GM18505 (cell line): Measurements from ENCODE around the gene OSM.

ENCODE experiments used
- ATAC-seq: cut with Tn5 transposase; IDR thresholded peaks from one replicate; pipeline ENCODE4 v1.9.1; 2021; ENCODE audit not compliant: unreplicated experiment
- POLR2A ChIP-seq: IDR thresholded peaks from 4 replicates; pipeline ENCODE4 v1.6.1; 2011; ENCODE audit warnings: borderline replicate concordance; ENCODE audit not compliant: insufficient read depth, insufficient read length; ENCODE audit errors: extremely low read depth

OSM gene

GRCh38 chr22:30266445-30267381 lies at the start of gene OSM:
OSM (minus strand) TSS chr22:30266851; CDS start chr22:30266799, 52 bp downstream.
- no peak for TF ChIP-seq POLR2A
- ATAC-seq: peak; percentile 11

- TF ChIP-seq POLR2A: no peak
Measured at GRCh38 chr22:30315962-30316576, 49.4 kb upstream of the OSM start.

GRCh38 chr22:30314915-30315314 lies 48.3 kb upstream of the OSM start:
- TF ChIP-seq POLR2A: no peak
- no peak for ATAC-seq

More at GRCh38 chr22:30315962-30316576, 49.4 kb upstream of the OSM start:
- no peak for ATAC-seq

GRCh38 chr22:30313527-30314363 lies 47.1 kb upstream of the OSM start:
- no peak for TF ChIP-seq POLR2A
- no peak for ATAC-seq

- ATAC-seq: no peak
- TF ChIP-seq POLR2A: no peak
Measured at GRCh38 chr22:30312053-30312452, 45.4 kb upstream of the OSM start.

- no peak for ATAC-seq
- no peak for TF ChIP-seq POLR2A
Measured at GRCh38 chr22:30310881-30311771, 44.5 kb upstream of the OSM start.

- no peak for TF ChIP-seq POLR2A
- no peak for ATAC-seq
Measured at GRCh38 chr22:30309951-30310741, 43.5 kb upstream of the OSM start.

GRCh38 chr22:30308518-30309230 lies 42.0 kb upstream of the OSM start:
- no peak for TF ChIP-seq POLR2A
- ATAC-seq: no peak

GRCh38 chr22:30308093-30308492 lies 41.4 kb upstream of the OSM start:
- no peak for TF ChIP-seq POLR2A
- no peak for ATAC-seq

GRCh38 chr22:30307041-30307574 lies 40.5 kb upstream of the OSM start:
- TF ChIP-seq POLR2A: no peak
- no peak for ATAC-seq

GRCh38 chr22:30306627-30307011 lies 40.0 kb upstream of the OSM start:
- no peak for ATAC-seq
- TF ChIP-seq POLR2A: no peak

- no peak for ATAC-seq
- no peak for TF ChIP-seq POLR2A
Measured at GRCh38 chr22:30305906-30306626, 39.4 kb upstream of the OSM start.
